AG04450 (cell line): ENCODE data around the gene SNAPIN. TPM values are rescaled to one million over a fixed set of nuclear protein-coding genes. Genes with fewer than 3 reads are reported as not detected.

Experiments used
- CTCF ChIA-PET: fragments of 300-600, 350-600 bp; formaldehyde crosslinking; extraction: SDS; loops from one replicate; lab custom pipeline; 2022; ENCODE audit warnings: antibody characterized with exemption, inconsistent platforms; lab: Charles Lee
- POLR2A ChIA-PET: fragments of 350-600 bp; formaldehyde crosslinking; extraction: SDS; loops from one replicate; lab custom pipeline; 2021; ENCODE audit warnings: antibody characterized with exemption, inconsistent platforms; lab: Yijun Ruan, JAX
- DNase-seq: peaks from one replicate; pipeline ENCODE4 v3.0.0-alpha.2; 2011; ENCODE audit warnings: low read depth, low spot score
- H3K27ac ChIP-seq: one replicate; pipeline ENCODE4 v1.5.1; 2012; ENCODE audit warnings: low read depth, low read length, control low read depth
- H3K27me3 ChIP-seq: one replicate; pipeline ENCODE4 v1.6.0; 2012; ENCODE audit warnings: low read length; ENCODE audit not compliant: control insufficient read depth, insufficient read depth
- H3K4me3 ChIP-seq: 2 replicates; pipeline ENCODE4 v1.5.1; 2011; ENCODE audit warnings: mild to moderate bottlenecking, low read depth, low read length, control low read depth
- H3K9me3 ChIP-seq: 2 replicates; pipeline ENCODE4 v1.5.1; 2012; ENCODE audit warnings: low read length; ENCODE audit not compliant: control insufficient read depth, insufficient read depth
- polyA plus RNA-seq: library from polyadenylated mRNA; depleted of rRNA; stranded (reverse); fragments of >200 nt; gene quantifications from 2 replicates; pipeline ENCODE4 v1.2.3, GENCODE V29; 2011
- TF ChIP-seq, protein P1 (sequence below): IDR thresholded peaks from 2 replicates; pipeline ENCODE4 v1.5.1; 2011; ENCODE audit warnings: low read depth, low read length, control low read depth, inconsistent platforms

The SNAPIN gene
- polyA plus RNA-seq, 1 experiment = 56.8 TPM

- ChIA-PET CTCF (interaction anchor here (0.5 to 2.6 kb wide), 5 partner anchors 24 to 164 kb away, joined by 3 to 13 read pairs (median 5); partner anchors contain the start of gene S100A13), POLR2A (interaction anchor here (0.6 to 1.4 kb wide), 2 partner anchors 17 to 25 kb away, joined by 3 to 7 read pairs; partner anchors contain the start of gene S100A13)
- no peaks in the 10 kb centered on the region for H3K27me3 ChIP-seq
- no peaks in the 10 kb centered on the region for H3K9me3 ChIP-seq
- no peak for DNase-seq
- no peak overlapping the region for H3K4me3 ChIP-seq
- TF ChIP-seq, protein P1, sequence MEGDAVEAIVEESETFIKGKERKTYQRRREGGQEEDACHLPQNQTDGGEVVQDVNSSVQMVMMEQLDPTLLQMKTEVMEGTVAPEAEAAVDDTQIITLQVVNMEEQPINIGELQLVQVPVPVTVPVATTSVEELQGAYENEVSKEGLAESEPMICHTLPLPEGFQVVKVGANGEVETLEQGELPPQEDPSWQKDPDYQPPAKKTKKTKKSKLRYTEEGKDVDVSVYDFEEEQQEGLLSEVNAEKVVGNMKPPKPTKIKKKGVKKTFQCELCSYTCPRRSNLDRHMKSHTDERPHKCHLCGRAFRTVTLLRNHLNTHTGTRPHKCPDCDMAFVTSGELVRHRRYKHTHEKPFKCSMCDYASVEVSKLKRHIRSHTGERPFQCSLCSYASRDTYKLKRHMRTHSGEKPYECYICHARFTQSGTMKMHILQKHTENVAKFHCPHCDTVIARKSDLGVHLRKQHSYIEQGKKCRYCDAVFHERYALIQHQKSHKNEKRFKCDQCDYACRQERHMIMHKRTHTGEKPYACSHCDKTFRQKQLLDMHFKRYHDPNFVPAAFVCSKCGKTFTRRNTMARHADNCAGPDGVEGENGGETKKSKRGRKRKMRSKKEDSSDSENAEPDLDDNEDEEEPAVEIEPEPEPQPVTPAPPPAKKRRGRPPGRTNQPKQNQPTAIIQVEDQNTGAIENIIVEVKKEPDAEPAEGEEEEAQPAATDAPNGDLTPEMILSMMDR = no peak
- no peak overlapping the region for H3K27ac ChIP-seq
Measured at GRCh38 chr1:153651771-153652170, 6.7 kb upstream of the SNAPIN start.

DNA sequence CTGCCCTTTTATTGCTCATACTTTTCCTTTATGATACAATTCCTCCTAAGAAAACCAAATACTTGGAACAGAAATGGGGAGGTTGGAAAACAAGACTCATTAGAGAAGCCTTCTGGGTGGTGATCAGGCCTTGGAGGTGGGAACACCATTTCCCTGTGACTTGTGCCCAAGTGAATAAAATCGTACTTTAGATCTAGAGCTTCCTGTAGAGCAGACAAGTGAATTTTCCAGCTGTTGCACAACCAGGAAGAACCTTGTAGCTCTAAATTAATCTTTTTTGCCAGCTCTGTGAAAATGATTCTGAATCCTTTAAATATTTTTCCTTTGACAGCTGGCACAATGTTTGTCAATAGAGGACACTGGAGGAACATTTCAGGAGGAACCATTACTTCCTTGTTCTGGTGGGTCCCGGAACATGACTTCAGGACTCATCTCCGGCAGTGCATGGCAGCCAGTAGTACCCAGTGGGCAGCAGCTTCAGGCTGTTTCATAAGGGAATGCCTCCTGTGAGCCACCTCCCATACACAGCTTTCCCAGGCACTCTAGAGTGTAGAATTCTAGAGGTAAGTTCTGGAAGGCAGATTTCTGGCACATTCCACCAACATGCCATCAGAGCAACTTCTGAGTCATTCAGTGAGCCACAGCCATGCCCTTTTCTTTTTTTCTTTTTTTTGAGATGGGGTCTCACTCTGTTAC lies 5.5 kb upstream of the SNAPIN start:
- Histone ChIP-seq H3K27ac (no peak overlapping the region), H3K27me3 (no peaks in the 10 kb centered on the region)
- CTCF ChIA-PET = interaction anchor here (1.6 to 2.6 kb wide), 3 partner anchors 25 to 142 kb away, joined by 5 to 13 read pairs (median 10); partner anchors contain the start of gene S100A13

GRCh38 chr1:153655333-153655732 lies 3.2 kb upstream of the SNAPIN start:
- H3K4me3 ChIP-seq = no peak overlapping the region
- H3K9me3 ChIP-seq = no peaks in the 10 kb centered on the region
- TF ChIP-seq, protein P1 = no peak
- H3K27ac ChIP-seq = no peak overlapping the region
- POLR2A ChIA-PET = no interaction called here
- no peaks in the 10 kb centered on the region for H3K27me3 ChIP-seq
- no peak for DNase-seq
- CTCF ChIA-PET = interaction anchor here (1.0 kb wide), 2 partner anchors 28 to 144 kb away, joined by 4 to 5 read pairs; partner anchors contain the start of gene S100A13

More for the DNA sequence above, 5.5 kb upstream of the SNAPIN start:
- TF ChIP-seq, protein P1 = no peak
- DNase-seq = no peak
- POLR2A ChIA-PET = interaction anchor here (1.2 to 1.6 kb wide), 2 partner anchors 15 to 19 kb away, joined by 3 to 9 read pairs; partner anchors contain the start of gene CHTOP
- H3K4me3 ChIP-seq = no peak overlapping the region
- no peaks in the 10 kb centered on the region for H3K9me3 ChIP-seq

DNA sequence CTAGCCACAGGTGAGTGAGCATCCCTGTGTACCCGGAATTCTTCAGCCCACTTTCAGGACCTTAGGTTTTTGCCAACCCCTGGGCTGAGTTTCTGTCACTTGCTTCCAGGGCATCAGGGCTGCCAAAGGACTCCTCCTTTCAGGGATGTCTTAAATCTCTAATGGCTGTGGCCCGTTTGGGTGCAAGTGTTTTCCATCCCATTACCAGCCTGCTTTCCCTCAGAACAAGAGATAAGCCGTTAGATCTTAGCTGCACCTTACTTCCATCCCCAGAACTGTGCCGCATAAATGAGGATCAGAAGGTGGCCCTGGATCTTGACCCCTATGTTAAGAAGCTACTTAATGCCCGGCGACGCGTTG lies 652 bp downstream of the SNAPIN start:
- H3K27ac ChIP-seq = no peak overlapping the region

More for the DNA sequence above, 652 bp downstream of the SNAPIN start:
- Histone ChIP-seq H3K9me3 (no peaks in the 10 kb centered on the region), H3K4me3 (peak overlapping the region; percentile 92), H3K27me3 (no peaks in the 10 kb centered on the region)
- ChIA-PET POLR2A (interaction anchor here (1.5 kb wide), 1 partner anchor 25 kb away, joined by 10 read pairs; the partner anchor contains the start of gene CHTOP), CTCF (interaction anchor here (0.7 to 1.9 kb wide), 6 partner anchors 31 to 486 kb away, joined by 3 to 8 read pairs (median 6); partner anchors contain the start of genes S100A1 and S100A13)
- DNase-seq = no peak
- TF ChIP-seq, protein P1 = no peak
